ENCODE results near the gene VAV1. TPM values are rescaled to one million over a fixed set of nuclear protein-coding genes. Genes with fewer than 3 reads are reported as not detected.

The VAV1 gene
- total and polyA plus RNA-seq, 4 donors: 0.60 to 13.3 (median 4.1) TPM

DNA sequence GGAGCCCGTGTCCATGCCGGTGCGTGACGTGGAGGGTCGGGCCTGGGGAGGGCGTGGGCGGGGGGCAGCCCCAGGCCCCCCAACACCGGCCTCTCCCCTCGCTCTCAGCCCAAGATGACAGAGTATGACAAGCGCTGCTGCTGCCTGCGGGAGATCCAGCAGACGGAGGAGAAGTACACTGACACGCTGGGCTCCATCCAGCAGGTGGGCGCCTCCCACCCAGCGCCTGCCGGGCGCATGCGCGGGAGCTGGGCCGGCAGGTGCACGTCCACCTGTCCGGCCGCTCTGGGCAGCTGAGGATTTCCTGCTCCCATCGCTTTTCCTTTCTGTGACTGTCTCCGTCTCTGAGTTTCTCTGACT, 49.8 kb downstream of the VAV1 start:
- H3K27ac ChIP-seq (ENCODE audit: low read depth in 1 of 2, low read length in 2 of 2): no peak overlapping the region
- WGBS: 62% methylated on average over 25 of the region's 25 CpGs
- H3K4me3 ChIP-seq (ENCODE audit: low read depth in 1 of 3, low read length in 3 of 3): no peak overlapping the region
- no peak for TF ChIP-seq YY1 (IDR thresholded peaks at IDR 0.05)
- no peak for TF ChIP-seq HNF4G (IDR thresholded peaks at IDR 0.05)
- TF ChIP-seq FOXA1 (IDR thresholded peaks at IDR 0.05): no peak
- no peak for TF ChIP-seq HNF4A (conservative IDR thresholded peaks at IDR 0.05)
- TF ChIP-seq, protein P1, sequence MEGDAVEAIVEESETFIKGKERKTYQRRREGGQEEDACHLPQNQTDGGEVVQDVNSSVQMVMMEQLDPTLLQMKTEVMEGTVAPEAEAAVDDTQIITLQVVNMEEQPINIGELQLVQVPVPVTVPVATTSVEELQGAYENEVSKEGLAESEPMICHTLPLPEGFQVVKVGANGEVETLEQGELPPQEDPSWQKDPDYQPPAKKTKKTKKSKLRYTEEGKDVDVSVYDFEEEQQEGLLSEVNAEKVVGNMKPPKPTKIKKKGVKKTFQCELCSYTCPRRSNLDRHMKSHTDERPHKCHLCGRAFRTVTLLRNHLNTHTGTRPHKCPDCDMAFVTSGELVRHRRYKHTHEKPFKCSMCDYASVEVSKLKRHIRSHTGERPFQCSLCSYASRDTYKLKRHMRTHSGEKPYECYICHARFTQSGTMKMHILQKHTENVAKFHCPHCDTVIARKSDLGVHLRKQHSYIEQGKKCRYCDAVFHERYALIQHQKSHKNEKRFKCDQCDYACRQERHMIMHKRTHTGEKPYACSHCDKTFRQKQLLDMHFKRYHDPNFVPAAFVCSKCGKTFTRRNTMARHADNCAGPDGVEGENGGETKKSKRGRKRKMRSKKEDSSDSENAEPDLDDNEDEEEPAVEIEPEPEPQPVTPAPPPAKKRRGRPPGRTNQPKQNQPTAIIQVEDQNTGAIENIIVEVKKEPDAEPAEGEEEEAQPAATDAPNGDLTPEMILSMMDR (IDR thresholded peaks at IDR 0.05; ENCODE audit: low read depth, low read length, missing input control): no peak
- TF ChIP-seq TAF1 (conservative IDR thresholded peaks at IDR 0.05): no peak
- TF ChIP-seq, protein P2, sequence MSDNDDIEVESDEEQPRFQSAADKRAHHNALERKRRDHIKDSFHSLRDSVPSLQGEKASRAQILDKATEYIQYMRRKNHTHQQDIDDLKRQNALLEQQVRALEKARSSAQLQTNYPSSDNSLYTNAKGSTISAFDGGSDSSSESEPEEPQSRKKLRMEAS (IDR thresholded peaks at IDR 0.05): no peak
- H3K9ac ChIP-seq (ENCODE audit: low read depth in 1 of 2, low read length in 2 of 2): no peak overlapping the region
- H3K9me3 ChIP-seq (ENCODE audit: control insufficient read depth in 4 of 4, low read length in 3 of 4): peaks cover 0 to 6% (median 3%) of the 10 kb centered on the region in 4 donors
- H3K36me3 ChIP-seq (ENCODE audit: control insufficient read depth in 4 of 4, insufficient read depth in 3 of 4, low read depth in 1 of 4, low read length in 3 of 4): no peaks in the 10 kb centered on the region
- no peak for DNase-seq (ENCODE audit: low spot score)
- no peaks in the 10 kb centered on the region for H3K4me1 ChIP-seq (ENCODE audit: control insufficient read depth in 4 of 4, insufficient read depth in 4 of 4, low read length in 3 of 4)
- no peaks in the 10 kb centered on the region for H3K27me3 ChIP-seq (ENCODE audit: control insufficient read depth in 4 of 4, insufficient read depth in 4 of 4, low read length in 3 of 4)

DNA sequence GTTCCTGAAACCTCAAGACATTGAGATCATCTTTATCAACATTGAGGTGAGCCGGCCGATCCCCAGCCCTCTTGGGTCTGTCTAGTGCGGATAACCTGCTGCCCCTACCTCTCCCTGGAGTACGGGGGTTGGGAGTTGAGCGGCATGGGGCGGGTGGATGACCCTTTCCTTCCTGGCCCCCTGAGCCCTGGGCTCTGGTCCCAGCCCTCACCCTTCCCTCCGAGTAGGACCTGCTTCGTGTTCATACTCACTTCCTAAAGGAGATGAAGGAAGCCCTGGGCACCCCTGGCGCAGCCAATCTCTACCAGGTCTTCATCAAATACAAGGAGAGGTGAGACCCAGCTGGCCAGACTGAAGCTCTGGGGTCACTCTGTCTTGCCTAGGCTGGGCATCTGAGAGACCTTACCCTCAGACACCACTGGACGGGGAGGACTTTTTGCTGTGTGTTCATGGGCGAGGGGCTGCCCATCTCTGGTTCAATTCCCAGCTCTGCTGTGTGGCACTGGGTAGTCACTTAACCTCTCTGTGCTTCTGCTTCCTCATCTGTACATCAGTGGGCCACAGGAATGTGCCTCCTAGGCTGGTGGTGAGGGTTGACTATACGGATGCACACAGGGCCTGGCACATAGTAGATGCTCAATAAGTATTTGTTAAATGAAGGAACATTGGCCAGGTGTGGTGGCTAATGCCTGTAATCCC, 52.7 kb downstream of the VAV1 start:
- TF ChIP-seq RAD21 (IDR thresholded peaks at IDR 0.05) (no peak), EGR1 (IDR thresholded peaks at IDR 0.05; ENCODE audit: low read depth in 2 of 2) (no peak)
- H3K27me3 ChIP-seq (ENCODE audit: control insufficient read depth in 4 of 4, insufficient read depth in 4 of 4, low read length in 3 of 4): peaks cover 0 to 2% (median 0%) of the 10 kb centered on the region in 4 donors
- no peaks in the 10 kb centered on the region for H3K4me1 ChIP-seq (ENCODE audit: control insufficient read depth in 4 of 4, insufficient read depth in 4 of 4, low read length in 3 of 4)
- H3K27ac ChIP-seq (ENCODE audit: low read depth in 1 of 2, low read length in 2 of 2): no peak overlapping the region
- H3K9ac ChIP-seq (ENCODE audit: low read depth in 1 of 2, low read length in 2 of 2): no peak overlapping the region
- H3K9me3 ChIP-seq (ENCODE audit: control insufficient read depth in 4 of 4, low read length in 3 of 4): no peaks in the 10 kb centered on the region
- WGBS: 82% methylated on average over 12 of the region's 12 CpGs
- H3K36me3 ChIP-seq (ENCODE audit: control insufficient read depth in 4 of 4, insufficient read depth in 3 of 4, low read depth in 1 of 4, low read length in 3 of 4): no peaks in the 10 kb centered on the region
- no peak overlapping the region for H3K4me3 ChIP-seq (ENCODE audit: low read depth in 1 of 3, low read length in 3 of 3)
- no peak for DNase-seq (ENCODE audit: low spot score)

DNA sequence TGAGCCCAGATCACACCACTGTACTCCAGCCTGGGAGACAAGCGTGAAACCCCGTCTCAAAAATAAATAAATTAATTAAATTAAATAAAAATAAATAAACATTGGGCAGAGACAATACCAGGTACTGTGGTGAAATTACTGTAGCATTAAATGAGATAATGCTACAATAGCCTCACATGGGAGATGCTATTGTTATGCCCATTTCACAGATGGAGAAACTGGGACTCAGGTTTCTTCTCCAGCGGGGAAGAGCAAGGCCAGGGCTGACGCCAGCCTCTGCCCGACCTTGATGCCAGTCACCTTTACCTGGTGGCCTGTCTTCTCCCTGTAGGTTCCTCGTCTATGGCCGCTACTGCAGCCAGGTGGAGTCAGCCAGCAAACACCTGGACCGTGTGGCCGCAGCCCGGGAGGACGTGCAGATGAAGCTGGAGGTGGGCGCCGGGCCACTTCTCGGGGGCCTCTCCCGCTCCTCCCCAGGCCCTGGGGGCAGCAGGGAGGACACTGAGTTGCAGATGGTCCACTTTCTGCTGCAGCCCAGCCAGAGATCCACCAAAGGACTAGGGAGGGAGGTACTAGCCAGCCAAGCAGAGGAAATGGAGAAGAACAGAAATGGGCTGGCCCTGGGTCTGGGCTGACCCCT, 53.9 kb downstream of the VAV1 start:
- WGBS: 86% methylated on average over 15 of the region's 15 CpGs
- no peaks in the 10 kb centered on the region for H3K9me3 ChIP-seq (ENCODE audit: control insufficient read depth in 4 of 4, low read length in 3 of 4)
- H3K27me3 ChIP-seq (ENCODE audit: control insufficient read depth in 4 of 4, insufficient read depth in 4 of 4, low read length in 3 of 4): peaks cover 0 to 2% (median 0%) of the 10 kb centered on the region in 4 donors
- no peak for DNase-seq (ENCODE audit: low spot score)
- H3K9ac ChIP-seq (ENCODE audit: low read depth in 1 of 2, low read length in 2 of 2): no peak overlapping the region
- H3K36me3 ChIP-seq (ENCODE audit: control insufficient read depth in 4 of 4, insufficient read depth in 3 of 4, low read depth in 1 of 4, low read length in 3 of 4): no peaks in the 10 kb centered on the region
- H3K4me1 ChIP-seq (ENCODE audit: control insufficient read depth in 4 of 4, insufficient read depth in 4 of 4, low read length in 3 of 4): no peaks in the 10 kb centered on the region
- no peak overlapping the region for H3K27ac ChIP-seq (ENCODE audit: low read depth in 1 of 2, low read length in 2 of 2)
- TF ChIP-seq, protein P3, sequence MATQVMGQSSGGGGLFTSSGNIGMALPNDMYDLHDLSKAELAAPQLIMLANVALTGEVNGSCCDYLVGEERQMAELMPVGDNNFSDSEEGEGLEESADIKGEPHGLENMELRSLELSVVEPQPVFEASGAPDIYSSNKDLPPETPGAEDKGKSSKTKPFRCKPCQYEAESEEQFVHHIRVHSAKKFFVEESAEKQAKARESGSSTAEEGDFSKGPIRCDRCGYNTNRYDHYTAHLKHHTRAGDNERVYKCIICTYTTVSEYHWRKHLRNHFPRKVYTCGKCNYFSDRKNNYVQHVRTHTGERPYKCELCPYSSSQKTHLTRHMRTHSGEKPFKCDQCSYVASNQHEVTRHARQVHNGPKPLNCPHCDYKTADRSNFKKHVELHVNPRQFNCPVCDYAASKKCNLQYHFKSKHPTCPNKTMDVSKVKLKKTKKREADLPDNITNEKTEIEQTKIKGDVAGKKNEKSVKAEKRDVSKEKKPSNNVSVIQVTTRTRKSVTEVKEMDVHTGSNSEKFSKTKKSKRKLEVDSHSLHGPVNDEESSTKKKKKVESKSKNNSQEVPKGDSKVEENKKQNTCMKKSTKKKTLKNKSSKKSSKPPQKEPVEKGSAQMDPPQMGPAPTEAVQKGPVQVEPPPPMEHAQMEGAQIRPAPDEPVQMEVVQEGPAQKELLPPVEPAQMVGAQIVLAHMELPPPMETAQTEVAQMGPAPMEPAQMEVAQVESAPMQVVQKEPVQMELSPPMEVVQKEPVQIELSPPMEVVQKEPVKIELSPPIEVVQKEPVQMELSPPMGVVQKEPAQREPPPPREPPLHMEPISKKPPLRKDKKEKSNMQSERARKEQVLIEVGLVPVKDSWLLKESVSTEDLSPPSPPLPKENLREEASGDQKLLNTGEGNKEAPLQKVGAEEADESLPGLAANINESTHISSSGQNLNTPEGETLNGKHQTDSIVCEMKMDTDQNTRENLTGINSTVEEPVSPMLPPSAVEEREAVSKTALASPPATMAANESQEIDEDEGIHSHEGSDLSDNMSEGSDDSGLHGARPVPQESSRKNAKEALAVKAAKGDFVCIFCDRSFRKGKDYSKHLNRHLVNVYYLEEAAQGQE (IDR thresholded peaks at IDR 0.05): no peak
- TF ChIP-seq HNF4G (IDR thresholded peaks at IDR 0.05) (no peak), RAD21 (IDR thresholded peaks at IDR 0.05) (no peak), GABPA (IDR thresholded peaks at IDR 0.05 in 1 of 2, conservative IDR thresholded peaks at IDR 0.05 in 1 of 2) (no peak), HNF4A (conservative IDR thresholded peaks at IDR 0.05) (no peak)
- H3K4me3 ChIP-seq (ENCODE audit: low read depth in 1 of 3, low read length in 3 of 3): no peak overlapping the region
